Activated naive CD8-positive, alpha-beta T cell treated with anti-CD3 and anti-CD28 coated beads, Interleukin-2, amount 50 U/mL, for 16 hours (primary cell): ENCODE results near the gene SCD5.

Source experiments
- DNase-seq: peaks from one replicate; pipeline ENCODE4 v3.0.0-alpha.2; 2020; ENCODE audit warnings: low read depth, low spot score

Gene SCD5

GRCh38 chr4:82797040-82797404 is 1.6 kb downstream of the SCD5 start:
- no peak for DNase-seq

DNA sequence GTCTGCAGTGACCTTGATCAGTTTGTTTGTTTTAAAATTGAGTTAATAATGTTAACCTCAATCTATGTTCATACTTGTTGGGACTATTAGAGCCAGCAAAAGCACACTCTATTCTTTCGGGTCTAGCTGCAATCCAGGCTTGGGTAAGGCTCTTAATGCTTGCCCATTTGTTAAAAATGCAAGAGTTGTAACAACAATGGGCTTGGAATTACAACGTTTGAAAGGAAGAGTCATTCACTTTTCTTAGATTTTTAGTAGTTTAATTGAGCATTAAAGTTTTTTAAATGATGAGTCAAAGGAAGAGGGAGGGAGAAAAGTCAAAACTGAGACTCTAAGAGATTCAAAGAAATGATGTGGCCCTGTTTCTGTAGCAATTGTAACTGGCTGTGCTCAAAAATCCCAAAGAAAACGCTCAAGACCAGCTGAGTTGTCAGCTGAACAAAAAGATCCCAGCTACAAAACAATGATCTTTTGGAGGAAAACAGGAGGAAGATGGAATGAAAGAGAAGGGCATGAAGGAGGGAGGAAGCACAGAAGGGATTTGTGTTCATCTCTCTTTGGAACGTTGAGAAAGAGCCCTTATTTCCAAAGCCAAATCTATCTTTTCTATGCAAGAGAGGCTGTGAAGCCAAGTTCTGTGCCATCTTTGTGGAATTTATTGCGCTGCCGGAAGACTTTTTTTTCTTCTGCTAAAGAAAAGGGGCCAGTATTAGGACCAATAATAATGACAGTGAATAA is 5.5 kb downstream of the SCD5 start:
- no peak for DNase-seq

DNA sequence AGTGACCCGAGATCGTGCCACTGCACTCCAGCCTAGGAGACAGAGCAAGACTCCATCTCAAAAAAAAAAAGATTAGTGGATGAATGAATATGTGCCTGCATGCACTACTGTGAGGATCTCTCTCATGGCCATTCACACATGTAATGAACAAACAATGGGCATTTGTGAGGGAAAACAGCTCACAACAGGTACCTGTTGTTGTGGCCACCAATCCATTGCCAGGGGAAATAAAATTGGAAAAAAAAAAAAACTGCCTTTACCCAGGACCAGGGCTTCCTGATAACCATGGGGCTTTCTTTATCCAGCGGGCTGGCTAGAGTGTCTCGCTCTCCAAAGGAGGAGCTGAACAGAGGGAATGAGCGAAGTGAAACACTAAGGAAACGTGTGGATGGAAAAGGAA is 7.4 kb downstream of the SCD5 start:
- no peak for DNase-seq

DNA sequence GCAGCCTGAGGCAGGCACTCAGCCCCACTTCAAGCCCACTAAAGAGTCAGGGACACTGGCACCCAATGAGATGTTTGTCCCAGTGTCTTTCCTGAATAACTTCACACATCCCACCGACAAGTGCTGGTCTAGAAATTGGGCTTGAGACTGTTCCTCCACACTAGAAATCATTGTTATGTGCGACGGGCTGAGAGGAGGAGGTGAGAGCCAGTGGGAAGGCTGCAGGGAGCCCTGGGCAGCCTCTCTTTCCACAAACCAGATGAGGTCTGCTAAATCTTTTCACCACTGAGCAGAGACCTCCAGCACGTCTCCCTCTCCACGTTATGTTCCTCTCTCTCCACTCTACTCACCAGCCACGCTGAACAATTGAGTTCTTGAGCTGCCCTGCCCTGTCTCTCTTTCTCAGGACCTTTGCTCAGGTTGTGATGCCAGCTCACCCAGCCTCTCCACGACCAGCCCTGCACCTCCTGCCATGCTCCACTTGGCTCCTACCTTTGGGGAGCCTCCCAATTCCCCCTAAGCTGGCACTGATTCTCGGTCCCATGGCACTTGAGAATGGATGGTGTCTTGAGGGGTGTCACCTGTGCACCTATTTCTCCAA is 8.4 kb downstream of the SCD5 start:
- DNase-seq: no peak

GRCh38 chr4:82789025-82789776 is 9.4 kb downstream of the SCD5 start:
- no peak for DNase-seq

- DNase-seq: no peak
Measured at GRCh38 chr4:82787342-82787741, 11.3 kb downstream of the SCD5 start.

DNA sequence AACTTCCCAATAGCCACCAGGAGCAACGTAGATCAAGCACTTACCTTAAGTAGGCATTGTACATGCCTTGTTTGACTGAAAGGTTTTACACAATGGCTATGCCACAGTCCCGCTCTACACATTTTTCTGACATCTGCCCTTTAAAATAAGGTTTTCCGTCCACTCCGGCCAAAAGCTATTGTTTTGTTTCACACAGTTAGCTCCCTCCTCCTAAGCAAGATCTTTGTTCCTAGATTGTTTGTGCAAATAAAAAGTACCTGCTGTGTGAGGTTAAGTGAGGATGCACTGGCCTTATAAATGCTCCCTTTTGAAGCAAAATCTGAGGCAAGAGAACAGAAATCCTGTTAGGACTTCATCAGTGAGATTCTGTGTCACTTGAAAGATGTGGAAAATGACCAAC is 11.8 kb downstream of the SCD5 start:
- no peak for DNase-seq

GRCh38 chr4:82785611-82786400 is 12.8 kb downstream of the SCD5 start:
- no peak for DNase-seq

GRCh38 chr4:82784681-82785610 is 13.7 kb downstream of the SCD5 start:
- no peak for DNase-seq

GRCh38 chr4:82782626-82783345 is 15.8 kb downstream of the SCD5 start:
- DNase-seq: no peak

GRCh38 chr4:82780752-82781231 is 17.8 kb downstream of the SCD5 start:
- DNase-seq: no peak

DNA sequence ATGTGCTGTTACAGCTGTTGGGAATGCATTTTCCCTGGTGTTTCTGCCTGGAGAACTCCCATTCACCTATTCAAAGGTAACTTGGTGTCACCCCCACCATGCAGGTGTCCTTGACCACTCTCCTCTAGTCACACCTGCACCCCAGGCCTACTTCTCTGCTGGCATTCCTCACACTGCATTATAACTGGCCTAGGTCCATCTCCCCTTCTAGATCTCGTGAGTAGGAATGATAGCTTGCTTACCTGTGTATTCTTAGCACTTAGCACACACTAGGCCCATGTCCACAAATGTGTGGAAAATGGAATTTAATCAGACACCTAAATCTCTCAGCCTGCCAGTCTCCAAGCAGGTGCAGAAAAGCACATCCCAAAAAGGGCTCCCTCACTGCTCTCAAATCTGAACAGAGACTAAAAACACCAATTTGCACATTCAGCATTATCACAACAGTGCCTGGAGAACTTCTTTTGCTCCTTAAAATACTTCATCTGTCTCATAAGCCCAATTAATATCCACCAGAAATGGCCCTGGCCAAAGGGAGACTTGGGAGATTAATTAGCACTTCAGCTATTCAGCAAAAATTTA is 18.3 kb downstream of the SCD5 start:
- no peak for DNase-seq

GRCh38 chr4:82779032-82779431 is 19.6 kb downstream of the SCD5 start:
- no peak for DNase-seq

GRCh38 chr4:82777857-82778525 is 20.6 kb downstream of the SCD5 start:
- DNase-seq: no peak

- DNase-seq: no peak
Measured at GRCh38 chr4:82776925-82777542, 21.6 kb downstream of the SCD5 start.

DNA sequence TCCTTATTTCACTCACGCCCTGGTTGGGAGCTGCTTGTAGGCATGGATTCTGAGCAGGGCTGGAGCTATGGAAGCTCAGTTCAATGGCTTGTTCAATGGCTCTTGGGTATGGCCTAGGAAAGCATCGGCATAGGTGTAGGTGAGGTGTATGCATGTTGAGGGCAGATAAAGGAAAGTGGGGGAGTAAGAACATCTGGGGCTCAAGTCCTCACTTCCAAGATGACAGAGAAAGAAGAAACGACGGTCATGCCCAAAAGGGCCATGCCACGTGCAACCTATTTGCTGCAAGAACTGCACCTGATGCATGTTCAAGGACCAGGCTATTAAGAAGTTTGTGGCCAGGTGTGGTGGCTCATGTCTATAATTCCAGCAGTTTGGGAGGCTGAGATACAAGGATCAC is 23.4 kb downstream of the SCD5 start:
- DNase-seq: no peak

DNA sequence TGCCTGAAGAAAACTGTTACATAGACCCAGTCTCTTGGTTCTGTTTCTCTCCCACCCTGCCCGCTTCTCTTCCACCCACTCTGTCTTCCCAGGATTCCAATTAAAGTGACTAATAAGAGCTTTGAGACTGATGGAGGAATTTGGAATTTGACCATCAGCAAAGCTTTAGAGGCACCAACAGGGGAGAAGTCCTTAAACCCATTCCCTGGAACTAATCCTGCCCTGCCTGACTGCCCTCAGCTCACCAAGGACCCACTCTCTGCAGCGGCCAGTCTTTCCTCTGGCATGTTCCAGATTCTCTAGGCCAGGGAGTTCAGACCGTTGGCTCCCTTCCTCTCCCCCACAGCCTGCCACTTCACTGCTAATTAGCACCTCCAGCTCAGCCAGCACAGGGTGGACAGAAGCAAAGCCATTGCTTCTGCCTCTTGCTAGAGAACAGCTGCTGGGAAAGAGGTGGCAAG is 23.9 kb downstream of the SCD5 start:
- DNase-seq: no peak

DNA sequence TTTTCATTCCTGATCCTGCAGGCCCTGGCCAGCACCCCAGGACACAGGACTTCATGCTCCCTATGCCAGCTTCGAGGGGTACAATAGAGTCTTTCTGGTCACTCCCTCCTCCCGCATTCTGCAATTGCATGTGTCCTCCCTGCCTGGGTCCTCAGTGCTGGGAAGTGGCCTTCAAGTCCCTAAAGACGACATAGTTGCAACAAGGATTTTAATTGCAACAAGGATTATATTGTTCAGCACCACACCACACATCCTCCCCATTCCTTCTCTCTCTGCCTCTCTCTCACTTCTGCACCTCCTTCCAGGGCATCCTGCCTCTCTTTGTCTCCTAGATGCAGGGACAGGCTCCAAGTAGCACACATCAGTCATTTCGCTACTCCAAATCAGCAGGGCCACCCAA is 25.5 kb downstream of the SCD5 start:
- DNase-seq: no peak

DNA sequence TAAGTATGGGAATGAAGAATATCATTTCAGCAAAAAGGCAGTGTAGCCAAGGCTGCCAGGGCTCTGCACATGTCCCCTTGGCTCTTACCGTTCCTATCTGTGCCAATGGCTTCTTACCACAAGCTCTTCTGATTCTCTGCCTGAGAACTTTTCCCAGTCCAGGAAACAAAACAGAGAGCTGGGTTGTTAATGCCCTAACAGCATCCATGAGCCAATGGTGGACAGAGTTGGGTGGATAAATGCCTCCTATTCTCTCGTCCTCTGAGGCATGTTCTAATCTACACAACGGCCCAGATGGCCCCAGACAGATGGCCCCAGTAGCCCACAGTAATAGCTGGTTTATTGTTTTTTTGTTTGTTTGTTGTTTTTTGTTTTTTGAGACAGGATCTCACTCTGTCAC is 28.0 kb downstream of the SCD5 start:
- DNase-seq: no peak
